Measurements from ENCODE around the gene HEPHL1.

The HEPHL1 gene

GRCh38 chr11:93993747-93994146 lies 27.4 kb upstream of the HEPHL1 start:
- H3K4me3 Mint-ChIP-seq, result no peak overlapping the region
- H3K4me1 Mint-ChIP-seq, result no peaks in the 10 kb centered on the region
- no peak overlapping the region for H3K27ac Mint-ChIP-seq
- no peak for DNase-seq
- H3K9me3 Mint-ChIP-seq, result peaks cover 25% of the 10 kb centered on the region
- TF ChIP-seq, protein P1, sequence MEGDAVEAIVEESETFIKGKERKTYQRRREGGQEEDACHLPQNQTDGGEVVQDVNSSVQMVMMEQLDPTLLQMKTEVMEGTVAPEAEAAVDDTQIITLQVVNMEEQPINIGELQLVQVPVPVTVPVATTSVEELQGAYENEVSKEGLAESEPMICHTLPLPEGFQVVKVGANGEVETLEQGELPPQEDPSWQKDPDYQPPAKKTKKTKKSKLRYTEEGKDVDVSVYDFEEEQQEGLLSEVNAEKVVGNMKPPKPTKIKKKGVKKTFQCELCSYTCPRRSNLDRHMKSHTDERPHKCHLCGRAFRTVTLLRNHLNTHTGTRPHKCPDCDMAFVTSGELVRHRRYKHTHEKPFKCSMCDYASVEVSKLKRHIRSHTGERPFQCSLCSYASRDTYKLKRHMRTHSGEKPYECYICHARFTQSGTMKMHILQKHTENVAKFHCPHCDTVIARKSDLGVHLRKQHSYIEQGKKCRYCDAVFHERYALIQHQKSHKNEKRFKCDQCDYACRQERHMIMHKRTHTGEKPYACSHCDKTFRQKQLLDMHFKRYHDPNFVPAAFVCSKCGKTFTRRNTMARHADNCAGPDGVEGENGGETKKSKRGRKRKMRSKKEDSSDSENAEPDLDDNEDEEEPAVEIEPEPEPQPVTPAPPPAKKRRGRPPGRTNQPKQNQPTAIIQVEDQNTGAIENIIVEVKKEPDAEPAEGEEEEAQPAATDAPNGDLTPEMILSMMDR (IDR thresholded peaks at IDR 0.05), result no peak
- no peaks in the 10 kb centered on the region for H3K27me3 Mint-ChIP-seq (ENCODE audit: low read depth, poor library complexity)
- peaks cover 4% of the 10 kb centered on the region for H3K36me3 Mint-ChIP-seq (ENCODE audit: low read depth)

DNA sequence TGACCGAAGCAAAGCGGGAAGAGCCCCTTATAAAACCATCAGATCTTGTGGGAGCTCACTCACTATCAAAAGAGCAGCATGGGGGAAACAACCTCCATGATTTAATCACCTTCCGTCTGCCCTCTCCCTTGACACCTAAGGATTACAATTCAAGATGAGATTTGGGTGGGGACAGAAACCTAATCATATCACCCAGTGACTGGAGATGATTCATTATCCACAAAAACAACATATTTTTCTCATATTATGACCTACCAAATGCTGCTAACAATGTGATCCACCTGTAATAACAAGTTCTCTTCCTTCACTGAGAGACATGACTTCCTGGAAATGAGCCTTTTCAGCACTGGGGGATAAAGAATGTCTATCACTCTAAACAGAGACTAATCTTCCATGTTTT lies 23.4 kb upstream of the HEPHL1 start:
- Mint-ChIP-seq H3K9me3 (peaks cover 21% of the 10 kb centered on the region), H3K27me3 (ENCODE audit: low read depth, poor library complexity) (peaks cover 3% of the 10 kb centered on the region), H3K4me3 (no peak overlapping the region), H3K4me1 (no peaks in the 10 kb centered on the region), H3K27ac (no peak overlapping the region), H3K36me3 (ENCODE audit: low read depth) (peaks cover 4% of the 10 kb centered on the region)
- TF ChIP-seq, protein P1 (IDR thresholded peaks at IDR 0.05), result no peak
- DNase-seq, result no peak

GRCh38 chr11:94000659-94001058 lies 20.5 kb upstream of the HEPHL1 start:
- Mint-ChIP-seq H3K4me3 (no peak overlapping the region), H3K9me3 (peaks cover 6% of the 10 kb centered on the region), H3K4me1 (no peaks in the 10 kb centered on the region), H3K27me3 (ENCODE audit: low read depth, poor library complexity) (peaks cover 6% of the 10 kb centered on the region), H3K27ac (no peak overlapping the region), H3K36me3 (ENCODE audit: low read depth) (no peaks in the 10 kb centered on the region)
- DNase-seq, result no peak
- TF ChIP-seq, protein P1 (IDR thresholded peaks at IDR 0.05), result no peak

DNA sequence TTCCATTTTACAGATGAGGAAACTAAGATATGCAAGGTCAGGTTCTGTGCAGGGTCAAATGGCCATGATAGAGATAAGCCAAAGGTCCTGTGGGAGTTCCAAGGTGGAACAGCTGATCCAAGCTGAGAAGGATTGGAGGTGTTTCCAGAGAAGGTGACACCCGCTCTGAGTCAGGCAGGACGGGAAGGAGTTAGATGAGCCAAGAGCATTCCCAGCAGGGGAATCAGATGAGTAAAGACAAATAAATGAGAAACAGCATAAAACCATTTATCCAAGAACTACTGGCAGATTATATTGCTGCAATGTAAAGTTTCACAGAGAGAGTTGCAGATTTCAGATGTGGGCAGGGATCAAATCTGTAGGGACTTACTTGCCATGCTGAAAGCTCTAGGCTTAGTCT lies 18.9 kb upstream of the HEPHL1 start:
- H3K9me3 Mint-ChIP-seq, result no peaks in the 10 kb centered on the region

GRCh38 chr11:94007426-94007825 lies 13.7 kb upstream of the HEPHL1 start:
- Mint-ChIP-seq H3K4me1 (no peaks in the 10 kb centered on the region), H3K9me3 (peaks cover under 1% of the 10 kb centered on the region), H3K27ac (no peak overlapping the region), H3K4me3 (no peak overlapping the region), H3K36me3 (ENCODE audit: low read depth) (no peaks in the 10 kb centered on the region), H3K27me3 (ENCODE audit: low read depth, poor library complexity) (peaks cover 8% of the 10 kb centered on the region)
- TF ChIP-seq, protein P1 (IDR thresholded peaks at IDR 0.05), result no peak
- DNase-seq, result no peak

More for the DNA sequence above, 18.9 kb upstream of the HEPHL1 start:
- no peak for DNase-seq
- no peaks in the 10 kb centered on the region for H3K36me3 Mint-ChIP-seq (ENCODE audit: low read depth)
- H3K4me3 Mint-ChIP-seq, result no peak overlapping the region
- TF ChIP-seq, protein P1 (IDR thresholded peaks at IDR 0.05), result no peak
- H3K27ac Mint-ChIP-seq, result no peak overlapping the region
- no peaks in the 10 kb centered on the region for H3K4me1 Mint-ChIP-seq
- peaks cover 6% of the 10 kb centered on the region for H3K27me3 Mint-ChIP-seq (ENCODE audit: low read depth, poor library complexity)

DNA sequence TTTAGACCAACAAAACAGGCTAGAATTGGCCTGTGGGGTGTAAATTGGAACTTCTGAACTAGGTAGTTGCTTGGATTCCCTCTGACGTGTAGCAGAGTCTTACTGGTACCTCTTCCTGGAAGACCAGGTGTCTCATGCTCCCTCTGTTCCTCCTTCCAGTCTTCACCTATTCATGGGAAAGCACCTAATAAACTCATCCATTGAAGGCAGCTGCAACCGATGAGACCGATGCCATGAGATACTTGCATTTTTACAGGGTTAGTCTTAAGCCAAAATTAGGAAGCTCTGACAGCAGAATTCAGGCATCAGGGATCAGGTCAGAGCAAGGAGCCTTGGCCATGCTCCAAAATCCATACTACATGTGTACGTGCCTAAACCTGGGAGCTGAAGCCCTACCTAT lies 13.2 kb upstream of the HEPHL1 start:
- peaks cover 3% of the 10 kb centered on the region for H3K9me3 Mint-ChIP-seq
- no peaks in the 10 kb centered on the region for H3K36me3 Mint-ChIP-seq (ENCODE audit: low read depth)
- H3K4me1 Mint-ChIP-seq, result no peaks in the 10 kb centered on the region
- H3K4me3 Mint-ChIP-seq, result no peak overlapping the region
- no peak for DNase-seq
- TF ChIP-seq, protein P1 (IDR thresholded peaks at IDR 0.05), result no peak
- peaks cover 12% of the 10 kb centered on the region for H3K27me3 Mint-ChIP-seq (ENCODE audit: low read depth, poor library complexity)
- H3K27ac Mint-ChIP-seq, result no peak overlapping the region
